ENCODE results near the gene ARL13A.

Gene ARL13A

GRCh38 chrX:100931218-100931924 is 38.1 kb upstream of the ARL13A start:
- TF ChIP-seq TAF1 (IDR thresholded peaks at IDR 0.05; ENCODE audit: borderline replicate concordance, insufficient read depth, low read length) (no peak), POLR2AphosphoS5 (IDR thresholded peaks at IDR 0.05; ENCODE audit: low read depth, low read length) (no peak), SIN3A (IDR thresholded peaks at IDR 0.05; ENCODE audit: borderline replicate concordance, insufficient read depth, low read length) (no peak), FOXP2 (optimal IDR thresholded peaks at IDR 0.05; ENCODE audit: borderline replicate concordance, extremely low read depth, extremely low read length, insufficient read depth) (no peak), REST (IDR thresholded peaks at IDR 0.05; ENCODE audit: insufficient read depth in 1 of 2, low read depth in 2 of 2, low read length in 2 of 2) (no peak)

GRCh38 chrX:100931925-100932285 is 37.6 kb upstream of the ARL13A start:
- TF ChIP-seq REST (IDR thresholded peaks at IDR 0.05; ENCODE audit: insufficient read depth in 1 of 2, low read depth in 2 of 2, low read length in 2 of 2) (no peak), TAF1 (IDR thresholded peaks at IDR 0.05; ENCODE audit: borderline replicate concordance, insufficient read depth, low read length) (no peak), POLR2AphosphoS5 (IDR thresholded peaks at IDR 0.05; ENCODE audit: low read depth, low read length) (no peak)

- TF ChIP-seq FOXP2 (optimal IDR thresholded peaks at IDR 0.05; ENCODE audit: borderline replicate concordance, extremely low read depth, extremely low read length, insufficient read depth) (no peak), TAF1 (IDR thresholded peaks at IDR 0.05; ENCODE audit: borderline replicate concordance, insufficient read depth, low read length) (no peak), POLR2AphosphoS5 (IDR thresholded peaks at IDR 0.05; ENCODE audit: low read depth, low read length) (no peak), REST (IDR thresholded peaks at IDR 0.05; ENCODE audit: insufficient read depth in 1 of 2, low read depth in 2 of 2, low read length in 2 of 2) (no peak)
Observed at GRCh38 chrX:100935767-100936166, 33.7 kb upstream of the ARL13A start.

- TF ChIP-seq FOXP2 (optimal IDR thresholded peaks at IDR 0.05; ENCODE audit: borderline replicate concordance, extremely low read depth, extremely low read length, insufficient read depth): no peak
- no peak for TF ChIP-seq POLR2AphosphoS5 (IDR thresholded peaks at IDR 0.05; ENCODE audit: low read depth, low read length)
- TF ChIP-seq TAF1 (IDR thresholded peaks at IDR 0.05; ENCODE audit: borderline replicate concordance, insufficient read depth, low read length): no peak
- no peak for TF ChIP-seq SIN3A (IDR thresholded peaks at IDR 0.05; ENCODE audit: borderline replicate concordance, insufficient read depth, low read length)
- TF ChIP-seq REST (IDR thresholded peaks at IDR 0.05; ENCODE audit: insufficient read depth in 1 of 2, low read depth in 2 of 2, low read length in 2 of 2): no peak
Observed at GRCh38 chrX:100939333-100939732, 30.2 kb upstream of the ARL13A start.

- TF ChIP-seq POLR2AphosphoS5 (IDR thresholded peaks at IDR 0.05; ENCODE audit: low read depth, low read length) (no peak), TAF1 (IDR thresholded peaks at IDR 0.05; ENCODE audit: borderline replicate concordance, insufficient read depth, low read length) (no peak), REST (IDR thresholded peaks at IDR 0.05; ENCODE audit: insufficient read depth in 1 of 2, low read depth in 2 of 2, low read length in 2 of 2) (no peak), FOXP2 (optimal IDR thresholded peaks at IDR 0.05; ENCODE audit: borderline replicate concordance, extremely low read depth, extremely low read length, insufficient read depth) (no peak), SIN3A (IDR thresholded peaks at IDR 0.05; ENCODE audit: borderline replicate concordance, insufficient read depth, low read length) (no peak)
Observed at GRCh38 chrX:100944601-100945000, 24.9 kb upstream of the ARL13A start.
